HG02623 (cell line): Measurements from ENCODE around the gene NLGN4X.

ENCODE experiments used
- ATAC-seq: cut with Tn5 transposase; IDR thresholded peaks from one replicate; pipeline ENCODE4 v1.9.1; 2021; ENCODE audit warnings: moderate library complexity; ENCODE audit not compliant: unreplicated experiment

NLGN4X gene

GRCh38 chrX:5876984-5877596, 351.6 kb downstream of the NLGN4X start:
- ATAC-seq, result no peak

- ATAC-seq, result no peak
Observed at GRCh38 chrX:5870238-5870637, 358.4 kb downstream of the NLGN4X start.

- ATAC-seq, result no peak
Observed at GRCh38 chrX:5869786-5870185, 358.9 kb downstream of the NLGN4X start.

GRCh38 chrX:5867778-5868177, 360.9 kb downstream of the NLGN4X start:
- no peak for ATAC-seq

GRCh38 chrX:5857232-5857631, 371.4 kb downstream of the NLGN4X start:
- ATAC-seq, result no peak

GRCh38 chrX:5852941-5853340, 375.7 kb downstream of the NLGN4X start:
- no peak for ATAC-seq

GRCh38 chrX:5842601-5843000, 386.1 kb downstream of the NLGN4X start:
- ATAC-seq, result no peak
